HUDEP-2 (cell line): Measurements from ENCODE around the gene FBXL19.

Experiments
- DNase-seq, 76 experiments: peaks; one replicate each; lab custom pipeline; 2025; ENCODE audit not compliant: unreplicated experiment in 76 of 76; lab: John Stamatoyannopoulos, UW

The FBXL19 gene

DNA sequence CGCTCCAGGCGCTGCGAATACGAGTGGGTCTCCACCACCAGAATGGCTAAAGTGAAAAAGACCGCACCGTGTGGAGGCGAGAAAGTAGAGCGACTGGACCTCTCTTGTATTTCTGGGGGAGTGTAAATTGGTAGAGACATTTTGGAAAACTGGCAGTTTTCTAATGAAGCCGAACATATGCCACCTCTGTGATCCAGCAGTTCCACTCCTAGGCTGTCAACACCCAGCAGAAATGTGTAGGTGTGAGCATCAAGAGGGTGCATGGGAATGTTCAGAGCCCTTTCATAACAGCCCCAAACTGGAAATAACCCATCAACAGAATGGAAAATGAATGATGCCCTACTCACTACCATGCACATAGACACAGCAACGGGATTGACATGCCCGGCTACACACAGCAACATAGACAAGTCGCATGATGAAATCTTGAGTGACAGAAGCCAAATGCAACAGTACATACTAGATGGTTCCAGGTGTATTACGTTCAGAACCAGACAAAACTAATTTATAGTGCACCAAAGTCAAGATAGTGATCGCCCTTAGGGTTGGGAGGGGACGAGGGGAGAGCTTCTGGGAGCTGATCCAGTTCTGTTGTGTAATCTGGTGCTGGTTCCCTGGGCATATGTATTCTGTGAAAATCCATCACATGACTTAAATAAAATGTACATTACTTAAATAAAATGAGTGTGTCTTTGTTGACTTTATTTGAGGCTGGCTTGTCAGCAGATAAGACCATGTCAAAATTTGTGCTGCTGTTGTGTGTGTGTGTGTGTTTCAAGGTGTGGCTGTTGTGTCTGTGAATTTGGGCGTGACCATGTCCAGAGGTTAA lies 28.6 kb upstream of the FBXL19 start:
- peak in 34 of 76 experiments; percentile 8 to 71 (median 28) for DNase-seq

DNA sequence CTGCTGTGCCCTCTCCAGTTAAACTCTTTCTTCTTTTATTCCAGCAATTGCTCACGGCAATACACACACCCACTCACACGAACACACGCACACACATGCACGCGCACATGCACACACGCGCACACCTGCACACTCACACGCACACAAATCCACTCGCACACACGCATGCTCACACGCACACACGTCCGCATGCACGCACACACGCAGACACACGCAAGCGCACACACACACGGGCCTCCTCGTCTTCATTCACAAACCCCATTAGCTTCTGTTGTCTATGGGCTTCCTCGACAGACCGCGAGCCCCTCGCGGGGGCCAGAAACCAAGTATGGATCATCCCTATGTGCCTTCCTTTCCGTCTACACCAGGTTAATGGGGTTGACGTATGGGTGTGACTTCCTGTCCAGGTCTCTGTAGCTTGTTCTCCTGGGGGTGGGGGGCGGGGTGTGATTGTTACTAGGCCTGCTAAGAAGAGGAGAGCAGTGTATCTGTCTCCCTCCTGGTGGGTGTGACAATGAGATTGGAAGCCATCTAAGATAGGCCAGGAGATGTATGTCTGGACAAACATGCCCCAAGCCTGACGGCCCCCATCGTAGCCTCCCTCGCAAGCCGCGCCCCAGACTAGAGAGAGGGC lies 27.6 kb upstream of the FBXL19 start:
- DNase-seq: peak in 16 of 76 experiments; percentile 5 to 41 (median 23)

- no peak for DNase-seq
These were observed 27.0 kb upstream of the FBXL19 start, which contains the start of gene CTF1 for GRCh38 chr16:30896261-30896888. Gene CTF1 (plus strand): TSS chr16:30896614. CDS start chr16:30896644, 30 bp downstream.

DNA sequence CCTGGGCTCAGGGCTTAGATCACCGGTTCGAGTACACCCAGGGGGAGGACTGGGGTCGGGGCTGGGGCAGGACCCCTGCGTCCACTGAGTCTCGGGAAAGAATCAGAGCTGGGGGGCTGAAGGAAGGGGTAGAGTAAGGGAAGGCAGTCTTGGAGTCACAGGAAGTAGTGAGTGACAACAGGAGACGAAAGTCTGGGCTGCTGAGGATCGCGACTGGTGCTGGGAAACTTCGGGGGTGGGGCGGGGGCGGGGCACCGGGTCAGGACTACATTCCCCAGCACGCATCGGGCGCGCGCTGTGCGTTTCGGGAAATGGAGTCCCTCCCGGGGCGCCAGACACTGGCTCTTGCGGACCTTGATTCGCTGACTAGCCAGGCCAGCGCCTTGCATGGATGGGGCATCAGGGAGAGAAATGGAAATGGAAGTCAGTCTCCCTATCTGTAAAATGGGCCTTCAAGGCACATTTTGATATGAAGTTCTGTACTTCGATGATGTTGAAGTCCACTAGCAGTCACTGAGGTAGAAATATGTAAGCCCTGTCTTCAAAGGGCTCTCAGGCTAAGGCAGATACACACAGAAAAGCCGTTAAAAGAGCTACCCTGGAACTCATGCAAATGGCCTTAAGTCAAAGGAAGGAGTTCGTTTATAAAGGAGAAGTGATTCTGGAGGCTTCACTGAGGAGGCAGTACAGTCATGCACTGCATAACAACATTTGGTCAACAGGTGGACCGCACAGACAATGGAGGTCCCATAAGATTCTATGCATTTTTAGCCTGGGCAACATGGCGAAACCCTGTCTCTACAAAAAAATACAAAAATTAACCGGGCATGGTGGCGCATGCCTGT lies 26.3 kb upstream of the FBXL19 start:
- peak in 64 of 76 experiments; percentile 14 to 84 (median 65) for DNase-seq

- no peak for DNase-seq
These were observed 23.6 kb upstream of the FBXL19 start for GRCh38 chr16:30899794-30900193.

DNA sequence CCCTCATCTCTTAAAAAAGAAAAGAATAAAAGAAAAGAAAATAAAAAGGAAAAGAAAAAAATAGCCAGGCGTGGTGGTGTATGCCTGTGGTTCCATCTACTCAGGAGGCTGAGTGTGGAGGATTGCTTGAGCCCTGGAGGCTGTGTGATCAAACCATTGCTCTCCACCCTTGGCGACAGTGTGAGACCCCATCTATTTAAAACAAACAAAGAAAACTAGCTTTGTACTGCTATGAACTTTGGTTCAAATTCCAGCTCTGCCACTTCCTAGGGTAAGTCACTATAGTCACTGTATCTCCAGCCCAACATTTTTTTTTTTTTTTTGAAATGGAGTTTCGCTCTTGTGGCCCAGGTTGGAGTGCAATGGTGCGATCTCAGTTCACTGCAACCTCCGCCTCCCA lies 22.8 kb upstream of the FBXL19 start:
- no peak for DNase-seq

DNA sequence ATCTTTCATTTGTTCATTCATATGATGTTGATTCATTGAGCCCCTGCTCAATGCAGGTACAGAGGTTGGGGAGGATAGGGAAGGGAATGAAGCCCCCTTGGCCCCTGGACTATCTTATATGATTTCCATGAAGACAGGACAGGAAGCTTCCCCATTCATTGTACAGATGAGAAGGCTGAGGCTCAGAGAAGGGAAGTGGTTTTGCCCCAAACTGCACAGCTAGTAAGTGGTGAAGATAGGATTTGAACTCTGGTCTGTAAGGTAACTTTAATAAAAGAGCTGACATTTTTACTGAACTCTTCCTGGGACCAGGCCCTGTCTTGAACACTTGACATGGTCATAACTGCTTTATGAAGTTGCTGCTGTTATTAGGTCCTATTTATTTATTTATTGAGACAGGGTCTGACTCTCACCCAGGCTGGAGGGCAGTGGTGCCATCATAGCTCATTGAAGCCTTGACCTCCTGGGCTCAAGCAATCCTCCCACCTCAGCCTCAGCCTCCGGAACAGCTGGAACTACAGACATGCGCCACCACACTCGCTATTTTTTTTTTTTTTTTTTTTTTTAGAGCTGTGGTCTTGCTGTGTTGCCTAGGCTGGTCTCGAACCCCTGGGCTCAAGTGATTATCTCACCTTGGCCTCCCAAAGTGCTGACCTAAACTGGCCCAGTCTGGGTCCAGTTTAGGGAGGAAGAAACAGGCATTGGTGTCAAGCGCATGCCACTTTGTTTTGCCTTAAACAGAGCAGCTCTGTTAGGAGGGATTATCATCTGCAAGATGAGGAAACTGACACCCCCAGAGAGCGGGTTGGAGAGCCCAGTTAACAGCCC lies 22.0 kb upstream of the FBXL19 start:
- peak in 2 of 76 experiments; percentile 18 to 24 for DNase-seq

DNA sequence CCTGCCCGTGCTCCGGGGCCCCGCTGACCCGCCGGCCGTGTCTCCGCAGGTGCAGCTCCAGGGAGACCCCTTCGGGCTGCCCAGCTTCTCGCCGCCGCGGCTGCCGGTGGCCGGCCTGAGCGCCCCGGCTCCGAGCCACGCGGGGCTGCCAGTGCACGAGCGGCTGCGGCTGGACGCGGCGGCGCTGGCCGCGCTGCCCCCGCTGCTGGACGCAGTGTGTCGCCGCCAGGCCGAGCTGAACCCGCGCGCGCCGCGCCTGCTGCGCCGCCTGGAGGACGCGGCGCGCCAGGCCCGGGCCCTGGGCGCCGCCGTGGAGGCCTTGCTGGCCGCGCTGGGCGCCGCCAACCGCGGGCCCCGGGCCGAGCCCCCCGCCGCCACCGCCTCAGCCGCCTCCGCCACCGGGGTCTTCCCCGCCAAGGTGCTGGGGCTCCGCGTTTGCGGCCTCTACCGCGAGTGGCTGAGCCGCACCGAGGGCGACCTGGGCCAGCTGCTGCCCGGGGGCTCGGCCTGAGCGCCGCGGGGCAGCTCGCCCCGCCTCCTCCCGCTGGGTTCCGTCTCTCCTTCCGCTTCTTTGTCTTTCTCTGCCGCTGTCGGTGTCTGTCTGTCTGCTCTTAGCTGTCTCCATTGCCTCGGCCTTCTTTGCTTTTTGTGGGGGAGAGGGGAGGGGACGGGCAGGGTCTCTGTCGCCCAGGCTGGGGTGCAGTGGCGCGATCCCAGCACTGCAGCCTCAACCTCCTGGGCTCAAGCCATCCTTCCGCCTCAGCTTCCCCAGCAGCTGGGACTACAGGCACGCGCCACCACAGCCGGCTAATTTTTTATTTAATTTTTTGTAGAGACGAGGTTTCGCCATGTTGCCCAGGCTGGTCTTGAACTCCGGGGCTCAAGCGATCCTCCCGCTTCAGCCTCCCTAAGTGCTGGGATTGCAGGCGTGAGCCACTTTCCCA lies 21.1 kb upstream of the FBXL19 start:
- DNase-seq: peak in 51 of 76 experiments; percentile 5 to 71 (median 43)

GRCh38 chr16:30903002-30903401 lies 20.4 kb upstream of the FBXL19 start:
- DNase-seq: no peak

DNA sequence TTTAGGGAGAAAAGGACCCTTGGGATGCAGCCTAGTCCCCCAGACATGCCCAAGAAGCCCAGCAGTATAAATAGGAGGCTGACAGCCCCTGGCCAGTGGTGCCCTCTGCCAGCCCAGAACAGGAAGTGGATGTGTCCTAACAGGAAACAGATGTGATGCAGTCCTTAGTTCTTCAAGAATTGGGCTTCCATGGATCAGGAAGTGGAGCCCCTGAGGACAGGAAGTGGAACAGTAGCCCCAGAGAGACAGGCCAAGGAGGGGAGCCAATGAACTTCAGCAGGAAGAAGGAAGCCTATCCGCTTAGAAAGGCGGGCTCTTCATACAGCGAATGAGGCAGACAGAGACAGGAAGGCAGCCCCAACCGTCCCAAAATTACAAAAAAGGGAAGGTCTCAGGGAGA lies 19.8 kb upstream of the FBXL19 start:
- peak in 1 of 76 experiments; percentile 8 for DNase-seq

DNA sequence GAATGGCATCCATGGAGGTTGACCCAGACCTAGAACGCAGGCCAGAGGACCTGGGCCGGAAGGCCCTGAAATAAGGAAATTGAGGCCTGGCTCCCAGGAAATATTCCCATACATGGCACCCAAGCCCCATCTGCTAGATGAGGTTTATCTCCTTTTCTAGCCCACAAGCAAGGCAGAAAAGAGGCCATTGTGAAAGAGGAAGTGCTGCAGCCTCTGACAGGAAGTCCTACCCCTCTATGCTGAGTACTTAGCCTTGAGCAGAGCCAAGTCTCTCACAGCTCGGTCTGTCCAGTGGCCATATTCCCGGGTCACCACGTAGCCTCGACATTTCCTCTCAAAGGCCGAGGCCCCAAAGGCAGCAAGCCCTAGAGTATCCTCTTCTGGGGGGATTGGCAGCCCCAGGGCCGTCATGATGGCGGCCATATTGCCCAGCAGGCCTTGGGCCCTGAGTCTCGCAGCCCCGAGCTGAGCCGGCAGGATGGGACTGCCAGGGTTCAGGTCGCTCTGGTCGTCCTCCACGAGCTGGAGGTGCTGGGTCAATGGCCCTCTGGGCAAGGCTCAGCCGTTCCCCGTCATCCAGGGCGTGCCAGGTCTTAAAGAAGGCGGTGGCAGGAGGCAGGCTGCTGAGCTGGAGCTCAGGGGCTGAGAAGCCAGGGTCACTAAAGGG lies 19.1 kb upstream of the FBXL19 start:
- no peak for DNase-seq

DNA sequence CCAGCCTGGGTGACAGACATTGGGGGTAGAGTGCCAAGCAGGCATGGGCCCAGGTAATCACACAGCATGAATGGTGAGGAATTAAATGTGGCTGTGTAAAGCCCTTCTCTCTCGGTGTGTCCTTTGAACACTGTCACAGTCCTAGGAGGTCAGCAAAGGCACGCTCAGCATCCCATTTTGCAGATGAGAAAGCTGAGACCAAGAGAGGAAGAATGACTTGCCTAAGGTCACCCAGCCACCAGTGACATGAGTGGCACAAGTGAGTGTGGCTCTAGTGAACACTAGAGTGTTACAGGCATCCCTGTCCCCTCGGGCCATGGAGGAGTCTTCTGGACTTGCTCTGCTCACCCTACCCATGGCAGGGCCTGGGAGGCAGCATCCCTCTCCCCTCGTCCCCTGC lies 16.3 kb upstream of the FBXL19 start:
- no peak for DNase-seq

- no peak for DNase-seq
These were observed 12.8 kb upstream of the FBXL19 start for GRCh38 chr16:30910427-30911029.

DNA sequence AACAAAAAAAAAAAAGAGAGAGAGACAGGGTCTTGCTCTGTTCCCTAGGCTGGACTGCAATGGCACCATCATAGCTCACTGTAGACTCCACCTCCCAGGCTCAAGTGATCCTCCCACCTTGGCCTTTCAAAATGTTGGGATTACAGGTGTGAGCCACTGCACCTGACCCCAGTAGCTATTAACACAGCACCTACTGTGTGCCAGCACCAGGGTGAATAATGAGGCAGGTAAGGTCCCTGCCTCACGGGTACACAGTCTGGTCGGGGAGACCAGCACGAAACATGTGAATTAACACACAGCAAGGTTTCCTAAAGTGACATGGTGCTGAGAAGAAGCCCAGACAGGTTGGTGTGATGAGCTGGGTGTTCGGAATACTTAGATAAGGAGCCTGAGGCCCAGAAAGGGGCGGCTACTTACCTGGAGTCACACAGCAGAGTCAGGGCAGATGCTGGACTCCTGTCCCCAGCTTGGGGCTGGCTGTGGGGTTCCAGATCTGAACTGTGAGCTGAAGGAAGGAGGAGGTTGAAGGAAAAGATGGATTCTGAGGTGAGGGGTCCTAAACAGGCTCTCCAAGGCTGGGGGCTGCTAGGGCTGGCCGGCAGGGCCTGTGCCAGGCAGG lies 10.5 kb upstream of the FBXL19 start:
- no peak for DNase-seq

GRCh38 chr16:30914830-30915229 lies 8.5 kb upstream of the FBXL19 start:
- no peak for DNase-seq

- no peak for DNase-seq
These were observed 4.8 kb upstream of the FBXL19 start for GRCh38 chr16:30918614-30919013.

DNA sequence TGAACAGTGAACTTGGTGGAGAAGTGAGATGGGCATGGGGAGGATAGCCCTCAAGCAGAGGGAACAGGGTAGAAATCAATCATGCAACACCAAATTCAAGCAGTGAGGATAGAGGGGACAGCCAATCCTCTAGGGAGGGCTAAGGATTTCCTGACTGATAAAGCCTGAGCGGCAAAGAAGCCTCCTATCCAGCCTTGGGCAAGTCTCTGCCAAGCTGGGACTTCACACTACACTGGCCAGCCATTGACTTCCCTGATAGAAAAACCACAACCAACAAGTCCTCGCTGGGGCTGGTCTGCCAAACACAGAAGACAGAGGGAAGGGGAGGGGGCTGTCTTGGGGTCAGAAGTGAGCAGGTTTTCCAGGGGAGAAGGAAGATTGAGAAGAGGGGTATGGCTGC lies 2.5 kb upstream of the FBXL19 start:
- DNase-seq: no peak

DNA sequence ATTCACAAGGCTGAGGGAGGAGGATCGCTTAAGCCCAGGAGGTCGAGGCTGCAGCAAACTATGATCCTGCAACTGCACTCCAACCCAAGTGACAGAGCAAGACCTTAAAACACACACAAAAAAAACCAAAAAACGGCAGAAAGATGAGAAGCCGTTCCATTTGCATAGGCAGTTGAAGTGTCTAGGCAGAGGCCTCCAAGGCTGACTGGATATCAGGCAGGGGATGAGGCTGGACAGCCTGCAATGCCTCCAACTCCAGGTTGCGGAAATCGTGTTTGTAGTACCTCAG lies 2.0 kb upstream of the FBXL19 start:
- no peak for DNase-seq
